ENCODE results near the gene SORCS2. TPM values are rescaled to one million over a fixed set of nuclear protein-coding genes. Genes with fewer than 3 reads are reported as not detected.

SORCS2 gene
- total RNA-seq, 2 experiments from 2014 or later: 0.03 TPM; not detected in 1

DNA sequence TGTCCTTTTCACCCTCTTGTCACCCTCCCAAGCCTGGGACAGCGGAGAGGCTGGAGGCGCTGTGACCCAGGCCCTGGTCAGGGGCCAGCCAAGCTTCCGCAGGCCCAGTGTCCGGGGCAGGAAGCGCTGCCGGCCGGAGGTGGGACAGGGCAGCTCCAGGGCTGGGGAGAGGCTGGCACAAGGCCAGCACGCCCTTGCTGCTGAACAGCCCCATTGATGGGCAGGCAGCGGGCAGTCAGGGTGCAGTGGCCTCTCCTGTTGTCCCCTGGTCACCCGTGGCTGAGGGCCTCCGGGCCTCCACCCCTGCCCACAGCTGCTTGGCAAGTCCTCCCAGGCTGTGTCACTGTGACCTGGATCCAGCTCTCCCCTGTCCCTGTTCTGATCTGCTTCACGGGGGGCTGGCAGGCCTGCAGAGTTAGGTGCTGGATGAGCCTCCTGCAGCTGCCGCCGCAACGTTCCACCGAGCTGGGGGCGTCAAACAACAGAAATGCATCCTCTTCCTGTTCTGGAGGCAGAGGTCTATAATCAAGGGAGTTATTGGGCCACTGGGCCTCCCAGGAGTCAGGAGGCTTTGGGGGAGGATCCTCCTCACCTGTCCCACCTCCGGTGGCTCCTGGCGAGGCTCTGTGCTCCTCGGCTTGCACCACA is 134.5 kb downstream of the SORCS2 start:
- intact Hi-C loops (cut with micrococcal nuclease; ENCODE audit: unreplicated experiment): no loop called here
- no peak overlapping the region for H2AFZ ChIP-seq (ENCODE audit: low read length)

DNA sequence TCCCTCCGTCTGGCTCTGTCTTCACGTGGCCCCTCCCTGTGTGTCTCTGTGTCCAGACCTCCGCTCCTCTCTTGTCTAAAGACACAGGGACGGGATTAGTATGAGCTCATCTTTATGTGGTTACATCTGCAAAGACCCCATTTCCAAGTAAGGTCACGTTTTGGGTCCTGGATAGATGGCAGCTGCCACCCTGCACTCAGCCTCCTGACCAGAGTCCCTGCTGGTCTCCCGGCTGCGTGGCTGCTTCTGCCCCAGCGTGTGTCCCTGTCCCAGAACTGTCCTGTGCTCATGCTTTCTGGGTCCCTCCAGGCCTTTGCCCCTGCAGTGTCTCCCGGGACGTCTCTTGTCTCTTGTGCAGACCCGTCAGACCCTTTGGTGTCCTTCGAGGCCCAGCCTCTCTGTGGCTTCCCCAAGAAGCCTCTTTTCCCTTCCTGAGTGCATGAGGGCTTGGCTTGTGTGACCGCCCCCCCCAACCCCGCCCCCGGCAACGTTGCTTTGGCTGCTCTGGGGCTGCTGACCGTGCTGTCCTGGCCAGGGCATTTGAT is 135.1 kb downstream of the SORCS2 start:
- no peak overlapping the region for H2AFZ ChIP-seq (ENCODE audit: low read length)
- H3K27ac ChIP-seq (ENCODE audit: low read depth, low read length, poor library complexity, severe bottlenecking): no peak overlapping the region
- H4K20me1 ChIP-seq (ENCODE audit: insufficient read depth, low read length): no peaks in the 10 kb centered on the region
- no peaks in the 10 kb centered on the region for H3K79me2 ChIP-seq (ENCODE audit: insufficient read depth, low read depth, low read length)
- H3K9me3 ChIP-seq (ENCODE audit: low read length): no peaks in the 10 kb centered on the region
- BruUV-seq (replicated peaks): no TSS peak
- H3K9me2 ChIP-seq (ENCODE audit: insufficient read depth, low read length): no peaks in the 10 kb centered on the region
- no peaks in the 10 kb centered on the region for H3K36me3 ChIP-seq (ENCODE audit: insufficient read depth, low read length)
- no peak overlapping the region for H3K4me3 ChIP-seq (ENCODE audit: low read depth, low read length, poor library complexity, severe bottlenecking)
- TF ChIP-seq EZH2phosphoT487 (IDR thresholded peaks at IDR 0.05; ENCODE audit: borderline replicate concordance, low read depth, low read length) (no peak), CTCF (conservative IDR thresholded peaks at IDR 0.05; ENCODE audit: low read length) (no peak)
- no peak for DNase-seq (ENCODE audit: low spot score)
- POLR2A ChIA-PET: interaction anchor here (0.6 kb wide), 1 partner anchor 334 kb away, joined by 5 read pairs; no protein-coding TSS in a partner anchor
- H3K4me2 ChIP-seq (ENCODE audit: low read length): no peak overlapping the region
- no peaks in the 10 kb centered on the region for H3K4me1 ChIP-seq (ENCODE audit: insufficient read depth, low read length, poor library complexity, severe bottlenecking)
- CTCF ChIA-PET (ENCODE audit: unreplicated experiment): no interaction called here
- intact Hi-C loops (cut with micrococcal nuclease; ENCODE audit: unreplicated experiment): no loop called here

More for the DNA sequence above, 134.5 kb downstream of the SORCS2 start:
- DNase-seq (ENCODE audit: low spot score): no peak
- Histone ChIP-seq H3K4me3 (ENCODE audit: low read depth, low read length, poor library complexity, severe bottlenecking) (no peak overlapping the region), H3K4me2 (ENCODE audit: low read length) (no peak overlapping the region), H3K9me3 (ENCODE audit: low read length) (no peaks in the 10 kb centered on the region), H4K20me1 (ENCODE audit: insufficient read depth, low read length) (no peaks in the 10 kb centered on the region), H3K36me3 (ENCODE audit: insufficient read depth, low read length) (no peaks in the 10 kb centered on the region), H3K4me1 (ENCODE audit: insufficient read depth, low read length, poor library complexity, severe bottlenecking) (no peaks in the 10 kb centered on the region), H3K79me2 (ENCODE audit: insufficient read depth, low read depth, low read length) (no peaks in the 10 kb centered on the region), H3K27ac (ENCODE audit: low read depth, low read length, poor library complexity, severe bottlenecking) (no peak overlapping the region), H3K9me2 (ENCODE audit: insufficient read depth, low read length) (no peaks in the 10 kb centered on the region)
- POLR2A ChIA-PET: no interaction called here
- CTCF ChIA-PET (ENCODE audit: unreplicated experiment): no interaction called here
- BruUV-seq (replicated peaks): no TSS peak
- TF ChIP-seq EZH2phosphoT487 (IDR thresholded peaks at IDR 0.05; ENCODE audit: borderline replicate concordance, low read depth, low read length) (no peak), CTCF (conservative IDR thresholded peaks at IDR 0.05; ENCODE audit: low read length) (no peak)

All from OCI-LY7 (cell line).